Measurements from ENCODE around the gene DCLRE1A.
"Not testable (repeated sequence)": the region's sequence is repeated elsewhere in the genome, so short reads cannot be mapped to it uniquely, and the experiment has no call there.

DCLRE1A gene

DNA sequence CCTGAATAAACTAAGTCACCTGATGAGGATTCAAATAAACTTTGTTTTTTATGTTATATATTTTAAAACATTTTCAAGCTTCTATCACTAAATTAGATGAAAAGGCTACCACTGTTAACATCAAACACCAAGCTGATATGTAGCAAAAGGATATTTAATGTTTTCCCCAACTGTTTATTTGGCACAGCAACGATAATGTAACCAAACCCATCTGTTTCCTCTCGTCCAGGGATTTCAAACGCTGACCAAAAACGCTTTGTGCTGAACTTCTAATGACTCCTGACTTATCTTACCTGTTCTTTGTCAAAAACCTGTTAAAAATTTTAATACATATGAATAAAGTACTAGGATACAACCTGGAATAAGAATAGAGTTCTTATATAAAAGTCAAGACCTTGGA is 30.5 kb downstream of the DCLRE1A start:
- no peak overlapping the region for H3K4me3 ChIP-seq (ENCODE audit: low read length)
- no peaks in the 10 kb centered on the region for H3K4me1 ChIP-seq (ENCODE audit: low read length)
- no peaks in the 10 kb centered on the region for H4K20me1 ChIP-seq (ENCODE audit: insufficient read depth, low read length)
- no peaks in the 10 kb centered on the region for H3K9me3 ChIP-seq (ENCODE audit: insufficient read depth, low read length)
- H2AFZ ChIP-seq (ENCODE audit: low read depth, low read length), result no peak overlapping the region
- TF ChIP-seq, protein P1, sequence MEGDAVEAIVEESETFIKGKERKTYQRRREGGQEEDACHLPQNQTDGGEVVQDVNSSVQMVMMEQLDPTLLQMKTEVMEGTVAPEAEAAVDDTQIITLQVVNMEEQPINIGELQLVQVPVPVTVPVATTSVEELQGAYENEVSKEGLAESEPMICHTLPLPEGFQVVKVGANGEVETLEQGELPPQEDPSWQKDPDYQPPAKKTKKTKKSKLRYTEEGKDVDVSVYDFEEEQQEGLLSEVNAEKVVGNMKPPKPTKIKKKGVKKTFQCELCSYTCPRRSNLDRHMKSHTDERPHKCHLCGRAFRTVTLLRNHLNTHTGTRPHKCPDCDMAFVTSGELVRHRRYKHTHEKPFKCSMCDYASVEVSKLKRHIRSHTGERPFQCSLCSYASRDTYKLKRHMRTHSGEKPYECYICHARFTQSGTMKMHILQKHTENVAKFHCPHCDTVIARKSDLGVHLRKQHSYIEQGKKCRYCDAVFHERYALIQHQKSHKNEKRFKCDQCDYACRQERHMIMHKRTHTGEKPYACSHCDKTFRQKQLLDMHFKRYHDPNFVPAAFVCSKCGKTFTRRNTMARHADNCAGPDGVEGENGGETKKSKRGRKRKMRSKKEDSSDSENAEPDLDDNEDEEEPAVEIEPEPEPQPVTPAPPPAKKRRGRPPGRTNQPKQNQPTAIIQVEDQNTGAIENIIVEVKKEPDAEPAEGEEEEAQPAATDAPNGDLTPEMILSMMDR (IDR thresholded peaks at IDR 0.05; ENCODE audit: low read depth, low read length), result no peak
- TF ChIP-seq EZH2phosphoT487 (IDR thresholded peaks at IDR 0.05; ENCODE audit: low read depth), result no peak
- H3K4me2 ChIP-seq (ENCODE audit: low read length), result no peak overlapping the region
- no peaks in the 10 kb centered on the region for H3K79me2 ChIP-seq (ENCODE audit: low read length)
- no peaks in the 10 kb centered on the region for H3K36me3 ChIP-seq (replicated peaks; ENCODE audit: low read depth, low read length)
- no peaks in the 10 kb centered on the region for H3K27me3 ChIP-seq (ENCODE audit: low read depth, low read length)
- no peak overlapping the region for H3K9ac ChIP-seq (ENCODE audit: low read length)
- H3K27ac ChIP-seq (ENCODE audit: low read length), result no peak overlapping the region

DNA sequence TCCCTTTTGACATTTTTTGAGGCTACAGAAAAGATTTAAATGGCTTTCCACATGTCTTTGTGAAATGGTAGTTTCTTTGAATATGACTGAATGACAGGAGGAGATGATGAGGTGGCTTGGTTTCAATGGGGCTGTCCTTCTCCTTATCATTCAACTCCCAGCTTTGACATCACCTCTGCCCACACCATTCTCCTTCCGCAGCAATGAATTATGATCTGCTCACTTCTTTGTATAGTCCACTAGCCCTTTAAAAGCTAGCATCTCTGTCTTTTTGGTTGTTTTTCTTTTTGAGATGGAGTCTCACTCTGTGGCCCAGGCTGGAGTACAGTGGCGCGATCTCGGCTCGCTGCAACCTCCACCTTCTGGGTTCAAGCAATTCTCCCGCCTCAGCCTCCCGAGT is 31.7 kb downstream of the DCLRE1A start:
- H3K4me2 ChIP-seq (ENCODE audit: low read length), result no peak overlapping the region
- no peaks in the 10 kb centered on the region for H3K9me3 ChIP-seq (ENCODE audit: insufficient read depth, low read length)
- TF ChIP-seq, protein P1 (IDR thresholded peaks at IDR 0.05; ENCODE audit: low read depth, low read length), result no peak
- no peak for TF ChIP-seq EZH2phosphoT487 (IDR thresholded peaks at IDR 0.05; ENCODE audit: low read depth)
- no peak overlapping the region for H3K9ac ChIP-seq (ENCODE audit: low read length)
- no peak overlapping the region for H2AFZ ChIP-seq (ENCODE audit: low read depth, low read length)
- no peaks in the 10 kb centered on the region for H3K36me3 ChIP-seq (replicated peaks; ENCODE audit: low read depth, low read length)
- no peaks in the 10 kb centered on the region for H3K27me3 ChIP-seq (ENCODE audit: low read depth, low read length)
- no peak overlapping the region for H3K4me3 ChIP-seq (ENCODE audit: low read length)
- no peaks in the 10 kb centered on the region for H3K79me2 ChIP-seq (ENCODE audit: low read length)
- H4K20me1 ChIP-seq (ENCODE audit: insufficient read depth, low read length), result no peaks in the 10 kb centered on the region
- H3K27ac ChIP-seq (ENCODE audit: low read length), result no peak overlapping the region
- no peaks in the 10 kb centered on the region for H3K4me1 ChIP-seq (ENCODE audit: low read length)

DNA sequence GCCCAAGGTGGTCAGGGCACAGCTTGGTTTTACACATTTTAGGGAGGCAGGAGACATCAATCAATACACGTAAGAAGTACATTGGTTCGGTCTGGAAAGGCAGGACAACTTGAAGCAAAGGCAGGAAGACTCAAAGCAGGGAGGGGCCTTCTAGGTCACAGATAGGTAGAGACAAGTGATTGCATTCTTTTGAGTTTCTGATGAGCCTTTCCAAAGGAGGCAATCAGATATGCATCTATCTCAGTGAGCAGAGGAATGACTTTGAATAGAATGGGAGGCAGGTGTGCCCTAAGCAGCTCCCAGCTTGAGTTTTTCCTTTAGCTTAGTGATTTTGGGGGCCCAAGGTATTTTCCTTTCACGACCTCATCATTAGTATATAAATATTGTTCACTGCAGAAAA is 32.6 kb downstream of the DCLRE1A start:
- H3K4me1 ChIP-seq (ENCODE audit: low read length); H3K79me2 ChIP-seq (ENCODE audit: low read length); H3K36me3 ChIP-seq (replicated peaks; ENCODE audit: low read depth, low read length); H4K20me1 ChIP-seq (ENCODE audit: insufficient read depth, low read length); H3K27me3 ChIP-seq (ENCODE audit: low read depth, low read length); H2AFZ ChIP-seq (ENCODE audit: low read depth, low read length); H3K4me2 ChIP-seq (ENCODE audit: low read length); H3K27ac ChIP-seq (ENCODE audit: low read length); H3K9ac ChIP-seq (ENCODE audit: low read length); H3K4me3 ChIP-seq (ENCODE audit: low read length); H3K9me3 ChIP-seq (ENCODE audit: insufficient read depth, low read length): not testable (repeated sequence)

DNA sequence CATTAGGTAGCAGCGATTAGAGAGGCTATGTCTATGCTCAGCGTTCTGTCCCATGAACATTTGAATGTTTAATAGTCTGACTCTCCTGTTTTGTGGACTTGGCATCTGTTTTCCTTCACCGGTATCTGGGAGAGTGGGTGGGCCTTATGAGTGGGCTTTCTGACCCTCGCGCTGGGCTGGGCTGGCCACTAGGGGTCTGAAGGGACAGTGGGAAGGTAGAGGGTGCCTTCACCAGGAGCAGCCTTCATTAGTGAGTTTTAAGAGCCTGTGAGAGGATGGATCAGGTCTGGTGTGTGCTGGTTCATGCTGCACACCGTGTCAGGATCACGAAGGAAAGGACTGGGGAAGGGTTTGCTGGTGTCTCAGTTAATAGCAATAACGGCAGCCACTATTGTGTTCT is 33.4 kb downstream of the DCLRE1A start:
- H2AFZ ChIP-seq (ENCODE audit: low read depth, low read length), result no peak overlapping the region
- no peaks in the 10 kb centered on the region for H3K36me3 ChIP-seq (replicated peaks; ENCODE audit: low read depth, low read length)
- H3K9me3 ChIP-seq (ENCODE audit: insufficient read depth, low read length), result no peaks in the 10 kb centered on the region
- no peaks in the 10 kb centered on the region for H3K27me3 ChIP-seq (ENCODE audit: low read depth, low read length)
- H3K4me1 ChIP-seq (ENCODE audit: low read length), result no peaks in the 10 kb centered on the region
- no peak overlapping the region for H3K4me3 ChIP-seq (ENCODE audit: low read length)
- TF ChIP-seq EZH2phosphoT487 (IDR thresholded peaks at IDR 0.05; ENCODE audit: low read depth), result no peak
- TF ChIP-seq, protein P1 (IDR thresholded peaks at IDR 0.05; ENCODE audit: low read depth, low read length), result no peak
- no peaks in the 10 kb centered on the region for H3K79me2 ChIP-seq (ENCODE audit: low read length)
- H3K27ac ChIP-seq (ENCODE audit: low read length), result no peak overlapping the region
- no peak overlapping the region for H3K9ac ChIP-seq (ENCODE audit: low read length)
- no peak overlapping the region for H3K4me2 ChIP-seq (ENCODE audit: low read length)
- no peaks in the 10 kb centered on the region for H4K20me1 ChIP-seq (ENCODE audit: insufficient read depth, low read length)

DNA sequence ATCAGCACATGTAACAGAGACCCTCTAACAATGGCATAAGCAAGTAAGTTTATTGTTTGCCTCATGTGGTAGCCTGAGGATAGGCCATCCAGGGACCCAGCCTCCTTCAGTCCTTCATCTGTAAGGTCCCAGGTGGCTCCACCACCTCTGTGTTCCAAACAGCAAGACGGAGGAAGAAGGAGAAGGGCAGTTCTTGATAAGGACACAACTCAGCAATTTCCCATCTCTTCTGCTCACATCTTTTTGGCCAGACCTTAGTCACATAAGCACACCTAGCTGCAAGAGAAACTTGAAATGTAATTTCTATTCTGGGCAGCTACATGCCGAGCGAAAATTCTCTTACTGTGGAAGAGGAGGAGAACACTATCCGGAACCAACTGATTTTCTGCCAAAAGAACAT is 33.9 kb downstream of the DCLRE1A start:
- no peaks in the 10 kb centered on the region for H3K4me1 ChIP-seq (ENCODE audit: low read length)
- no peaks in the 10 kb centered on the region for H3K9me3 ChIP-seq (ENCODE audit: insufficient read depth, low read length)
- H3K4me2 ChIP-seq (ENCODE audit: low read length), result no peak overlapping the region
- TF ChIP-seq, protein P1 (IDR thresholded peaks at IDR 0.05; ENCODE audit: low read depth, low read length), result no peak
- no peak for TF ChIP-seq EZH2phosphoT487 (IDR thresholded peaks at IDR 0.05; ENCODE audit: low read depth)
- H3K27ac ChIP-seq (ENCODE audit: low read length), result no peak overlapping the region
- no peaks in the 10 kb centered on the region for H3K27me3 ChIP-seq (ENCODE audit: low read depth, low read length)
- no peaks in the 10 kb centered on the region for H3K36me3 ChIP-seq (replicated peaks; ENCODE audit: low read depth, low read length)
- H4K20me1 ChIP-seq (ENCODE audit: insufficient read depth, low read length), result no peaks in the 10 kb centered on the region
- H3K4me3 ChIP-seq (ENCODE audit: low read length), result no peak overlapping the region
- no peaks in the 10 kb centered on the region for H3K79me2 ChIP-seq (ENCODE audit: low read length)
- no peak overlapping the region for H2AFZ ChIP-seq (ENCODE audit: low read depth, low read length)
- no peak overlapping the region for H3K9ac ChIP-seq (ENCODE audit: low read length)

DNA sequence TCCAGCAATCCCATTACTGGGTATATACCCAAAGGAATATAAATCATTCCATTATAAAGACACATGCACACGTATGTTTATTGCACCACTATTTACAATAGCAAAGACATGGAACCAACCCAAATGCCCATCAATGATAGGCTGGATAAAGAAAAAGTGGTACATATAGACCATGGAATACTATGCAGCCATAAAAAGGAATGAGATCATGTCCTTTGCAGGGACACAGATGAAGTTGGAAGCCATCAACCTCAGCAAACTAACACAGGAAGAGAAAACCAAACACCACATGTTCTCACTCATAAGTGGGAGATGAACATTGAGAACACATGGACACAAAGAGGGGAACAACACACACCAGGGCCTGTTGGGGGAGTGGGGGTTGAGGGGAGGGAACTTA is 39.2 kb downstream of the DCLRE1A start:
- not testable (repeated sequence) for H2AFZ ChIP-seq (ENCODE audit: low read depth, low read length); H3K27ac ChIP-seq (ENCODE audit: low read length); H3K36me3 ChIP-seq (replicated peaks; ENCODE audit: low read depth, low read length); H3K4me2 ChIP-seq (ENCODE audit: low read length); H3K27me3 ChIP-seq (ENCODE audit: low read depth, low read length); H3K9ac ChIP-seq (ENCODE audit: low read length); H3K79me2 ChIP-seq (ENCODE audit: low read length); H3K9me3 ChIP-seq (ENCODE audit: insufficient read depth, low read length); H3K4me3 ChIP-seq (ENCODE audit: low read length); H4K20me1 ChIP-seq (ENCODE audit: insufficient read depth, low read length); H3K4me1 ChIP-seq (ENCODE audit: low read length)

Data from OCI-LY3 (cell line).